T-helper 1 cell treated with Interleukin-12 subunit alpha and Interleukin-12 subunit beta and Interleukin-4 antibody, amounts not matched to agents 30 ng/mL and 1 ng/mL, for 36 hours (primary cell): ENCODE data around the gene PRXL2A. TPM values are rescaled to one million over a fixed set of nuclear protein-coding genes. Genes with fewer than 3 reads are reported as not detected.

Experiments
- intact Hi-C: fragments of 100-400 bp; cut with micrococcal nuclease; formaldehyde crosslinking; loops from one replicate; pipeline ENCODE4 v1.15.1; 2024
- total RNA-seq: library from RNA; stranded (reverse); gene quantifications from 2 replicates; pipeline ENCODE4 v1.2.3, GENCODE V29; 2022

Gene PRXL2A
- total RNA-seq, 1 donor from 2014 or later: 9.6 TPM

GRCh38 chr10:80443531-80443974, 35.2 kb downstream of the PRXL2A start:
- intact Hi-C loops: loop anchor here (1.0 to 10.0 kb wide), 4 partner anchors 35 to 251 kb away; partner anchors contain the start of gene PRXL2A

- intact Hi-C loops: loop anchor here (1.0 to 10.0 kb wide), 7 partner anchors 61 to 575 kb away; no protein-coding TSS in a partner anchor
Measured at GRCh38 chr10:80444124-80444523, 35.8 kb downstream of the PRXL2A start.

GRCh38 chr10:80444646-80445319, 36.4 kb downstream of the PRXL2A start:
- intact Hi-C loops: loop anchor here (1.0 to 10.0 kb wide), 7 partner anchors 61 to 575 kb away; no protein-coding TSS in a partner anchor

GRCh38 chr10:80447436-80448190, 39.3 kb downstream of the PRXL2A start:
- intact Hi-C loops: loop anchor here (10.0 kb wide), 1 partner anchor 247 kb away; no protein-coding TSS in a partner anchor

GRCh38 chr10:80448209-80448942, 40.0 kb downstream of the PRXL2A start:
- intact Hi-C loops: loop anchor here (10.0 kb wide), 1 partner anchor 246 kb away; no protein-coding TSS in a partner anchor

- intact Hi-C loops: loop anchor here (10.0 kb wide), 1 partner anchor 245 kb away; no protein-coding TSS in a partner anchor
Measured at GRCh38 chr10:80449520-80449919, 41.2 kb downstream of the PRXL2A start.

- intact Hi-C loops: loop anchor here (10.0 kb wide), 1 partner anchor 1106 kb away; the partner anchor contains the start of gene PPIF
Measured at GRCh38 chr10:80451132-80451531, 42.8 kb downstream of the PRXL2A start.

- intact Hi-C loops: loop anchor here (2.0 to 10.0 kb wide), 2 partner anchors 1007 to 1107 kb away; partner anchors contain the start of genes PPIF and ZCCHC24
Measured at GRCh38 chr10:80452069-80452468, 43.7 kb downstream of the PRXL2A start.

GRCh38 chr10:80452640-80453039, 44.3 kb downstream of the PRXL2A start:
- intact Hi-C loops: loop anchor here (1.0 to 10.0 kb wide), 3 partner anchors 36 to 1108 kb away; partner anchors contain the start of genes PPIF and ZCCHC24

- intact Hi-C loops: loop anchor here (1.0 to 10.0 kb wide), 3 partner anchors 35 to 1108 kb away; partner anchors contain the start of genes PPIF and ZCCHC24
Measured at GRCh38 chr10:80453056-80453841, 44.9 kb downstream of the PRXL2A start.

GRCh38 chr10:80453842-80454512, 45.6 kb downstream of the PRXL2A start, which contains the start of gene TSPAN14:
Gene TSPAN14, plus strand, starts transcription at chr10:80454310. Its CDS starts 34,924 bp downstream, at chr10:80489234.
- intact Hi-C loops: loop anchor here (1.0 to 10.0 kb wide), 6 partner anchors 34 to 1109 kb away; partner anchors contain the start of genes PPIF, PRXL2A and ZCCHC24

- intact Hi-C loops: loop anchor here (1.0 to 10.0 kb wide), 4 partner anchors 46 to 1110 kb away; partner anchors contain the start of genes PPIF and PRXL2A
Measured at GRCh38 chr10:80454513-80455460, 46.4 kb downstream of the PRXL2A start.

- intact Hi-C loops: loop anchor here (1.0 to 10.0 kb wide), 3 partner anchors 50 to 1111 kb away; partner anchors contain the start of gene PPIF
Measured at GRCh38 chr10:80455461-80456349, 47.4 kb downstream of the PRXL2A start.

GRCh38 chr10:80457554-80458262, 49.4 kb downstream of the PRXL2A start:
- intact Hi-C loops: loop anchor here (1.0 to 10.0 kb wide), 5 partner anchors 9 to 1113 kb away; partner anchors contain the start of gene PPIF

- intact Hi-C loops: loop anchor here (1.0 to 10.0 kb wide), 3 partner anchors 15 to 1113 kb away; partner anchors contain the start of gene PPIF
Measured at GRCh38 chr10:80458263-80458625, 49.9 kb downstream of the PRXL2A start.

GRCh38 chr10:80458638-80459037, 50.3 kb downstream of the PRXL2A start:
- intact Hi-C loops: loop anchor here (1.0 to 10.0 kb wide), 3 partner anchors 14 to 1114 kb away; partner anchors contain the start of gene PPIF
